PC-9 (cell line): ENCODE results near the gene POU4F3. TPM values are rescaled to one million over a fixed set of nuclear protein-coding genes. Genes with fewer than 3 reads are reported as not detected.

Experiments
- BruUV-seq: library from RNA; stranded (reverse); fragments of 400-500 nt; replicated peaks from 2 replicates; lab custom pipeline; 2021; lab: Mats Ljungman, UMichigan
- CTCF ChIA-PET: fragments of 300-600 bp; sonication (Branson Sonifier 250); formaldehyde crosslinking; loops from one replicate; lab custom pipeline; 2022; ENCODE audit warnings: antibody characterized with exemption; lab: Charles Lee
- POLR2A ChIA-PET: fragments of 300-600 bp; sonication (Branson Sonifier 250); formaldehyde crosslinking; loops from one replicate; lab custom pipeline; 2022; ENCODE audit warnings: antibody characterized with exemption; ENCODE audit not compliant: unreplicated experiment; lab: Charles Lee
- DNase-seq, 2 experiments: peaks; one replicate each; pipeline versions ENCODE4 v3.0.0 to v3.0.0-alpha.2; 2015 to 2022; ENCODE audit warnings: mixed read lengths in 1 of 2
- H2AFZ ChIP-seq: fragments of 200-600 bp; sonication (generic); 2 replicates; pipeline ENCODE4 v1.8.1; 2017; ENCODE audit warnings: antibody characterized with exemption
- H3F3A ChIP-seq: fragments of 200-600 bp; sonication (generic); 2 replicates; pipeline ENCODE4 v1.8.1; 2017; ENCODE audit warnings: antibody characterized with exemption, mild to moderate bottlenecking, low read depth; ENCODE audit not compliant: insufficient read depth
- H3K27ac ChIP-seq: fragments of 200-600 bp; sonication (generic); 2 replicates; pipeline ENCODE4 v1.6.1; 2016; ENCODE audit warnings: mixed run types
- H3K27me3 ChIP-seq: fragments of 200-600 bp; sonication (generic); 2 replicates; pipeline ENCODE4 v1.6.1; 2016; ENCODE audit warnings: low read depth, mixed run types; ENCODE audit not compliant: insufficient read depth
- H3K36me3 ChIP-seq: fragments of 200-600 bp; sonication (generic); 2 replicates; pipeline ENCODE4 v1.6.1; 2016; ENCODE audit warnings: low read depth, mixed run types
- H3K4me1 ChIP-seq: fragments of 200-600 bp; sonication (generic); replicated peaks from 2 replicates; pipeline ENCODE4 v1.6.1; 2016; ENCODE audit warnings: mixed run types; ENCODE audit not compliant: insufficient read depth
- H3K4me2 ChIP-seq: fragments of 200-600 bp; sonication (generic); 2 replicates; pipeline ENCODE4 v1.6.1; 2017; ENCODE audit warnings: mixed run types
- H3K4me3 ChIP-seq: fragments of 200-600 bp; sonication (generic); 2 replicates; pipeline ENCODE4 v1.6.1; 2016; ENCODE audit warnings: mixed run types
- H3K79me2 ChIP-seq: fragments of 200-600 bp; sonication (generic); 2 replicates; pipeline ENCODE4 v1.6.1; 2017; ENCODE audit warnings: low read depth, mixed run types
- H3K9me2 ChIP-seq: fragments of 200-600 bp; sonication (generic); 2 replicates; pipeline ENCODE4 v1.8.1; 2017; ENCODE audit warnings: mild to moderate bottlenecking; ENCODE audit not compliant: insufficient read depth
- H3K9me3 ChIP-seq: fragments of 200-600 bp; sonication (generic); 2 replicates; pipeline ENCODE4 v1.8.1; 2016; ENCODE audit warnings: low read depth; ENCODE audit not compliant: insufficient read depth
- H4K20me1 ChIP-seq: fragments of 200-600 bp; sonication (generic); 2 replicates; pipeline ENCODE4 v1.8.1; 2017; ENCODE audit not compliant: insufficient read depth
- EZH2 ChIP-seq: fragments of 200-600 bp; sonication (generic); IDR thresholded peaks from 2 replicates; pipeline ENCODE4 v1.8.0; 2017; ENCODE audit warnings: antibody characterized with exemption, low read depth
- intact Hi-C: fragments of 100-400 bp; cut with micrococcal nuclease; formaldehyde crosslinking; loops from one replicate; pipeline ENCODE4 v1.10.0; 2022; ENCODE audit not compliant: unreplicated experiment
- total RNA-seq: library from RNA; stranded (reverse); gene quantifications from 2 replicates; pipeline ENCODE4 v1.2.3, GENCODE V29; 2021
- TF ChIP-seq, protein P1 (sequence below): fragments of 200-600 bp; sonication (generic); conservative IDR thresholded peaks from 2 replicates; pipeline ENCODE4 v1.6.1; 2017; ENCODE audit warnings: mixed run types, antibody characterized with exemption, mild to moderate bottlenecking, moderate library complexity

POU4F3 gene
- total RNA-seq, 1 experiment from 2014 or later: not detected

DNA sequence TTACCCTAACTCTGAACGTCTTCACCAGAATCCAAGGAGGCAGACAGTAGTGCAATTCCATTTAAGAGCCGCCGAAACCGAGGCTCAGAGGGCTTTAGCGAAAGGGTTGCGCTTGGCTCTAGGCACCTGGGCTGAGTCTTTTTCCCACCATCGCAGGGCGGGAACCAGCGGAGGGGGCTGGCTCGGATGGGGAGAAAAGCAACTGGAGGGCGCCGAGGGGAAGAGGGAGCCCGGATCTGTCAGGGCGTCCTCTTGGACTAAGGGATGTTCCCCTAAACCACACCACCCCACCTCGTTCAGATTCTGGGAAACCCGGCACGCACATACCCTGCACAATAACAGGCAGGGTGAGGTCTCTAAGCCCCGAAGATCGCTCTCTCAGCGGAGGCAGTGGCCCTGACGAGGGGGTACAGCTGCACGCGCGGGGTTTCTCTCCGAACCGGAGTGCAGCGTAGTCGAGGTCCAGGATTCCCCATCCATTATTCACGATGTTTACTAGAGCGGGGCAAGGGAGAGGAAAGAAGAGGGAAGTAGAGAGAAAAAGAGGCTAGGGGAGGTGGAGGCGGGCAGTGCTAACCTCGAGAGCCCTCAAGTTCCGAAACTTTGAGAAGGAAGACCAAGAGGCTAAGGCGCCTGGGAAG, 1.3 kb upstream of the POU4F3 start:
- Histone ChIP-seq H3K9me3 (no peaks in the 10 kb centered on the region), H3K36me3 (no peaks in the 10 kb centered on the region), H2AFZ (no peak overlapping the region), H4K20me1 (no peaks in the 10 kb centered on the region), H3K9me2 (no peaks in the 10 kb centered on the region), H3K4me3 (no peak overlapping the region), H3F3A (no peaks in the 10 kb centered on the region), H3K4me1 (no peaks in the 10 kb centered on the region), H3K79me2 (no peaks in the 10 kb centered on the region), H3K27ac (no peak overlapping the region), H3K4me2 (no peak overlapping the region), H3K27me3 (peaks cover 56% of the 10 kb centered on the region)
- intact Hi-C loops: no loop called here
- POLR2A ChIA-PET: no interaction called here
- no peak for DNase-seq
- CTCF ChIA-PET: no interaction called here
- no peak for TF ChIP-seq EZH2
- TF ChIP-seq, protein P1, sequence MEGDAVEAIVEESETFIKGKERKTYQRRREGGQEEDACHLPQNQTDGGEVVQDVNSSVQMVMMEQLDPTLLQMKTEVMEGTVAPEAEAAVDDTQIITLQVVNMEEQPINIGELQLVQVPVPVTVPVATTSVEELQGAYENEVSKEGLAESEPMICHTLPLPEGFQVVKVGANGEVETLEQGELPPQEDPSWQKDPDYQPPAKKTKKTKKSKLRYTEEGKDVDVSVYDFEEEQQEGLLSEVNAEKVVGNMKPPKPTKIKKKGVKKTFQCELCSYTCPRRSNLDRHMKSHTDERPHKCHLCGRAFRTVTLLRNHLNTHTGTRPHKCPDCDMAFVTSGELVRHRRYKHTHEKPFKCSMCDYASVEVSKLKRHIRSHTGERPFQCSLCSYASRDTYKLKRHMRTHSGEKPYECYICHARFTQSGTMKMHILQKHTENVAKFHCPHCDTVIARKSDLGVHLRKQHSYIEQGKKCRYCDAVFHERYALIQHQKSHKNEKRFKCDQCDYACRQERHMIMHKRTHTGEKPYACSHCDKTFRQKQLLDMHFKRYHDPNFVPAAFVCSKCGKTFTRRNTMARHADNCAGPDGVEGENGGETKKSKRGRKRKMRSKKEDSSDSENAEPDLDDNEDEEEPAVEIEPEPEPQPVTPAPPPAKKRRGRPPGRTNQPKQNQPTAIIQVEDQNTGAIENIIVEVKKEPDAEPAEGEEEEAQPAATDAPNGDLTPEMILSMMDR: no peak
- BruUV-seq: no TSS peak

DNA sequence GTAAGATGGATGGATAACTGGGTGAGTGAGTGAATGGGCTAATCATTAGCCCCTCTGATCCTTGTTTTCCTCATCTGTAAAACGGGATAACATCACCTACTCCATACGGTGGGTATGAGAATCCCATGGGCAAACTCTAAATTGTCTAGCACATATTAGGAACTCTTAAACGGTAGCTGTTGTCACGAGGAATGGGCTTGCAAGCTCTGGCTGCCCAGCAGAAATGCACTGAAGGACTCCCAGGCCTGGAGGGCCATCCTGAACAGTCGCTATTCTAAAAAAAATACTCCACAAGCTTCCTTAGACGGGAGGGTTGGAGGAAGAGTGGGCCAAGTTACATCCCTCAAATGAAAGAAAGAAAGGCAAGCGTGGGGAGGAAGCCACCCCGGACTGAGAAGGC, 711 bp upstream of the POU4F3 start:
- Histone ChIP-seq H3K4me2 (no peak overlapping the region), H3K36me3 (no peaks in the 10 kb centered on the region), H3K4me1 (no peaks in the 10 kb centered on the region), H3K9me3 (no peaks in the 10 kb centered on the region), H3K79me2 (no peaks in the 10 kb centered on the region), H4K20me1 (no peaks in the 10 kb centered on the region), H3K27ac (no peak overlapping the region), H3F3A (no peaks in the 10 kb centered on the region), H2AFZ (no peak overlapping the region), H3K9me2 (no peaks in the 10 kb centered on the region), H3K27me3 (peaks cover 60% of the 10 kb centered on the region), H3K4me3 (no peak overlapping the region)
- intact Hi-C loops: no loop called here
- no TSS peak for BruUV-seq
- DNase-seq: no peak
- ChIA-PET CTCF (no interaction called here), POLR2A (interaction anchor here (0.5 kb wide), 1 partner anchor 1868 kb away, joined by 3 read pairs; no protein-coding TSS in a partner anchor)
- TF ChIP-seq EZH2: no peak
- TF ChIP-seq, protein P1: no peak

DNA sequence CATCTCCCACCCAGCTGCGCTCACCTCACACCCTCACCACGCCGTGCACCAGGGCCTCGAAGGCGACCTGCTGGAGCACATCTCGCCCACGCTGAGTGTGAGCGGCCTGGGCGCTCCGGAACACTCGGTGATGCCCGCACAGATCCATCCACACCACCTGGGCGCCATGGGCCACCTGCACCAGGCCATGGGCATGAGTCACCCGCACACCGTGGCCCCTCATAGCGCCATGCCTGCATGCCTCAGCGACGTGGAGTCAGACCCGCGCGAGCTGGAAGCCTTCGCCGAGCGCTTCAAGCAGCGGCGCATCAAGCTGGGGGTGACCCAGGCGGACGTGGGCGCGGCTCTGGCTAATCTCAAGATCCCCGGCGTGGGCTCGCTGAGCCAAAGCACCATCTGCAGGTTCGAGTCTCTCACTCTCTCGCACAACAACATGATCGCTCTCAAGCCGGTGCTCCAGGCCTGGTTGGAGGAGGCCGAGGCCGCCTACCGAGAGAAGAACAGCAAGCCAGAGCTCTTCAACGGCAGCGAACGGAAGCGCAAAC, 1.1 kb downstream of the POU4F3 start:
- ChIA-PET POLR2A (no interaction called here), CTCF (no interaction called here)
- H3F3A ChIP-seq: no peaks in the 10 kb centered on the region
- BruUV-seq: no TSS peak
- no peak for TF ChIP-seq EZH2
- TF ChIP-seq, protein P1: no peak
- H3K79me2 ChIP-seq: no peaks in the 10 kb centered on the region
- DNase-seq: no peak
- no peak overlapping the region for H3K4me3 ChIP-seq
- peaks cover 68% of the 10 kb centered on the region for H3K27me3 ChIP-seq
- intact Hi-C loops: no loop called here
- H3K36me3 ChIP-seq: no peaks in the 10 kb centered on the region
- H3K9me3 ChIP-seq: no peaks in the 10 kb centered on the region
- H3K9me2 ChIP-seq: no peaks in the 10 kb centered on the region
- no peaks in the 10 kb centered on the region for H3K4me1 ChIP-seq
- H4K20me1 ChIP-seq: no peaks in the 10 kb centered on the region
- no peak overlapping the region for H2AFZ ChIP-seq
- H3K4me2 ChIP-seq: no peak overlapping the region
- H3K27ac ChIP-seq: no peak overlapping the region
